SU-DHL-6 (cell line): Measurements from ENCODE around the gene FFAR4.

Source experiments
- H2AFZ ChIP-seq: fragments of 200-600 bp; sonication (generic); 2 replicates; pipeline ENCODE4 v1.6.1; 2014; ENCODE audit warnings: low read depth, mild to moderate bottlenecking, moderate library complexity, mixed read lengths, antibody characterized with exemption, low read length; ENCODE audit not compliant: severe bottlenecking
- H3F3A ChIP-seq: fragments of 200-600 bp; shearing (Covaris generic); 2 replicates; pipeline ENCODE4 v1.6.0; 2016; ENCODE audit warnings: antibody characterized with exemption, mild to moderate bottlenecking; ENCODE audit not compliant: insufficient read depth
- H3K27ac ChIP-seq: fragments of 200-600 bp; sonication (generic); 2 replicates; pipeline ENCODE4 v1.5.1; 2016; ENCODE audit warnings: low read depth, mild to moderate bottlenecking, low read length, moderate library complexity, mixed read lengths
- H3K27me3 ChIP-seq: fragments of 200-600 bp; sonication (generic), shearing (Covaris generic); 2 replicates; pipeline ENCODE4 v1.6.0; 2014; ENCODE audit warnings: mild to moderate bottlenecking, low read length
- H3K36me3 ChIP-seq: fragments of 200-600 bp; sonication (generic); 2 replicates; pipeline ENCODE4 v1.6.1; 2014; ENCODE audit warnings: mild to moderate bottlenecking, low read length, mixed read lengths
- H3K4me2 ChIP-seq: fragments of 300-600, 200-600 bp; shearing (Covaris generic), sonication (generic); 2 replicates; pipeline ENCODE4 v1.6.0; 2014; ENCODE audit warnings: low read length, low read depth, mild to moderate bottlenecking; ENCODE audit not compliant: poor library complexity, severe bottlenecking
- H3K4me3 ChIP-seq: fragments of 200-600 bp; sonication (generic); 2 replicates; pipeline ENCODE4 v1.5.1; 2014; ENCODE audit warnings: antibody characterized with exemption, low read length, mild to moderate bottlenecking, mixed read lengths; ENCODE audit not compliant: insufficient read depth, poor library complexity, severe bottlenecking
- H3K79me2 ChIP-seq: fragments of 200-600 bp; sonication (generic); 2 replicates; pipeline ENCODE4 v1.6.1; 2014; ENCODE audit warnings: mild to moderate bottlenecking, low read length, moderate library complexity; ENCODE audit not compliant: insufficient read depth
- H3K9ac ChIP-seq: fragments of 200-600 bp; sonication (generic); 2 replicates; pipeline ENCODE4 v1.7.0; 2014; ENCODE audit warnings: mild to moderate bottlenecking, low read length
- H3K9me2 ChIP-seq: fragments of 200-600 bp; sonication (generic); replicated peaks from 2 replicates; pipeline ENCODE4 v1.6.1; 2014; ENCODE audit warnings: low read length; ENCODE audit not compliant: insufficient read depth
- H3K9me3 ChIP-seq: fragments of 200-600 bp; sonication (generic); 2 replicates; pipeline ENCODE4 v1.6.1; 2014; ENCODE audit warnings: low read length, mixed read lengths; ENCODE audit not compliant: insufficient read depth
- H4K20me1 ChIP-seq: fragments of 200-600 bp; sonication (generic); 2 replicates; pipeline ENCODE4 v1.6.1; 2014; ENCODE audit warnings: low read depth, mild to moderate bottlenecking, antibody characterized with exemption, low read length, moderate library complexity, mixed read lengths
- EZH2phosphoT487 ChIP-seq: fragments of 200-600 bp; sonication (generic), shearing (Covaris generic); conservative IDR thresholded peaks from 2 replicates; pipeline ENCODE4 v1.6.1; 2018; ENCODE audit warnings: mild to moderate bottlenecking, antibody characterized with exemption, low read length, moderate library complexity, mixed read lengths
- TF ChIP-seq, protein P1 (sequence below): fragments of 200-600 bp; sonication (generic); IDR thresholded peaks from one replicate; pipeline ENCODE4 v1.5.1; 2017; ENCODE audit warnings: antibody characterized with exemption, mild to moderate bottlenecking, low read length, moderate library complexity; ENCODE audit not compliant: insufficient read depth, poor library complexity, severe bottlenecking

Gene FFAR4

DNA sequence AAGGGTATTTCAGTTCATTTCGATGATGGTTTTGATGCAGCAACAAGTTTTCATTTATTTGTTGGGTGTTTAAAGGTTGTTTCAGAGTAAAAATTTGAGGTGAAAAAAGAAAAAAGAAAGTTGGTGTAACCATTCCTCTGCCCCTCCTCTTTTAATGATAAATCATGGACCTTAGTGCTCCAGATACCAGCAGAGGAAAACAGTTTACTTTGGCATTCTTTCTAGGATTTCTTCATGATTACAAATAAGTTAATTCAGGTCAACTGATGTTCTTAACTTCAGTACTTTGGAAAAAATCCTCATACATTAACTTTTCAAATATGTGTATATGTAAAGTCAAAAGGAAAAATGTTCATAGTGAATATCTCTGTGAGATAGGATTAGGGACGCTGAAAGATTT, 36.6 kb downstream of the FFAR4 start:
- Histone ChIP-seq H3K79me2 (no peaks in the 10 kb centered on the region), H3K27ac (no peak overlapping the region), H3K9ac (no peak overlapping the region), H3K4me2 (no peak overlapping the region), H3K9me3 (no peaks in the 10 kb centered on the region), H3K36me3 (no peaks in the 10 kb centered on the region), H3K9me2 (no peaks in the 10 kb centered on the region), H3K27me3 (no peaks in the 10 kb centered on the region), H2AFZ (no peak overlapping the region), H3F3A (no peaks in the 10 kb centered on the region), H4K20me1 (no peaks in the 10 kb centered on the region), H3K4me3 (no peak overlapping the region)
- TF ChIP-seq EZH2phosphoT487 = no peak
- TF ChIP-seq, protein P1, sequence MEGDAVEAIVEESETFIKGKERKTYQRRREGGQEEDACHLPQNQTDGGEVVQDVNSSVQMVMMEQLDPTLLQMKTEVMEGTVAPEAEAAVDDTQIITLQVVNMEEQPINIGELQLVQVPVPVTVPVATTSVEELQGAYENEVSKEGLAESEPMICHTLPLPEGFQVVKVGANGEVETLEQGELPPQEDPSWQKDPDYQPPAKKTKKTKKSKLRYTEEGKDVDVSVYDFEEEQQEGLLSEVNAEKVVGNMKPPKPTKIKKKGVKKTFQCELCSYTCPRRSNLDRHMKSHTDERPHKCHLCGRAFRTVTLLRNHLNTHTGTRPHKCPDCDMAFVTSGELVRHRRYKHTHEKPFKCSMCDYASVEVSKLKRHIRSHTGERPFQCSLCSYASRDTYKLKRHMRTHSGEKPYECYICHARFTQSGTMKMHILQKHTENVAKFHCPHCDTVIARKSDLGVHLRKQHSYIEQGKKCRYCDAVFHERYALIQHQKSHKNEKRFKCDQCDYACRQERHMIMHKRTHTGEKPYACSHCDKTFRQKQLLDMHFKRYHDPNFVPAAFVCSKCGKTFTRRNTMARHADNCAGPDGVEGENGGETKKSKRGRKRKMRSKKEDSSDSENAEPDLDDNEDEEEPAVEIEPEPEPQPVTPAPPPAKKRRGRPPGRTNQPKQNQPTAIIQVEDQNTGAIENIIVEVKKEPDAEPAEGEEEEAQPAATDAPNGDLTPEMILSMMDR = no peak

DNA sequence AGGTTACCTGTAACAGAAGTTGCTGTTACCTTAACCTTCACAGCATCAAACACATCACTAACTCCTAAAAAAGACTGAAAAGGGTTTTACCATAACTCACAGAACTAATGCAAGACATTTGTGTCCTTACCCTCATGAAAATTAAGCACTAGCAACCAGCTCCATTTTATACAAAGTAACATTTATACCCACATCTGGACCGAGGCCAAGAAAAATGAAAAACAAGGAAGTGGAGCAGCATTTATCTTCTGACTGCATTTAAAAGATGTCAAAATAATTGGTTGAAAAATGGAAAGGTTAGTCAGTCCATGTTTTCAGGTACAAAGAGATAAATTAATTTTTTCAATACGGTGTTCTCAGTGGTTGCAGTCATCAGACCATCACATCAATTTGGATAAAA, 37.7 kb downstream of the FFAR4 start:
- Histone ChIP-seq H3K36me3 (no peaks in the 10 kb centered on the region), H3K27me3 (no peaks in the 10 kb centered on the region), H2AFZ (no peak overlapping the region), H3K4me2 (no peak overlapping the region), H3K9ac (no peak overlapping the region), H3K4me3 (no peak overlapping the region), H3F3A (no peaks in the 10 kb centered on the region), H3K9me3 (no peaks in the 10 kb centered on the region), H4K20me1 (no peaks in the 10 kb centered on the region), H3K9me2 (no peaks in the 10 kb centered on the region), H3K27ac (no peak overlapping the region), H3K79me2 (no peaks in the 10 kb centered on the region)
- no peak for TF ChIP-seq EZH2phosphoT487
- TF ChIP-seq, protein P1 = no peak

DNA sequence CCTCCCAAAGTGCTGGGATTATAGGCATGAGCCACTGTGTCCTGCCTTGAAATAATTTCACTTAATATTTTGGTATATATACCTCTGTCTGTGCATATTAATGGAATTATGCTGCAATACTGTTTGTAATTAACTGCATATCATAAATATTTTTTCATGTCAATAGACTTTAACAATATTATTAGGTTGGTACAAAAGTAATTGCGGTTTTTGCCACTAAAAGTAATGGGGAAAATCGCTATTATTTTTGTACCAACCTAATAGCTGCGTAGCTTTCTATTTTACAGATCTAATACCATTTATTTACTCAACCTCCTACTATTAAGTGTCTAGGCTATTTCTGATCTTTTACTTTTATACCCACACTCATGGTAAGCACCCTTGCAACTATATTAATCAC, 42.0 kb downstream of the FFAR4 start:
- H2AFZ ChIP-seq = no peak overlapping the region
- H3F3A ChIP-seq = no peaks in the 10 kb centered on the region
- H3K9me2 ChIP-seq = no peaks in the 10 kb centered on the region
- H3K4me2 ChIP-seq = no peak overlapping the region
- no peak overlapping the region for H3K4me3 ChIP-seq
- H3K9ac ChIP-seq = no peak overlapping the region
- H3K79me2 ChIP-seq = no peaks in the 10 kb centered on the region
- H3K36me3 ChIP-seq = no peaks in the 10 kb centered on the region
- H3K27ac ChIP-seq = no peak overlapping the region
- H4K20me1 ChIP-seq = no peaks in the 10 kb centered on the region
- TF ChIP-seq EZH2phosphoT487 = no peak
- TF ChIP-seq, protein P1 = no peak
- no peaks in the 10 kb centered on the region for H3K9me3 ChIP-seq
- H3K27me3 ChIP-seq = no peaks in the 10 kb centered on the region
